Mucosa of descending colon (tissue), 3 donors: Measurements from ENCODE around the gene GPS1. TPM values are rescaled to one million over a fixed set of nuclear protein-coding genes. Genes with fewer than 3 reads are reported as not detected.

Source experiments
- ATAC-seq: fragments of 200-7000 bp; cut with Tn5 transposase; one replicate; pipeline ENCODE4 v1.9.1; 2020; ENCODE audit warnings: mild to moderate bottlenecking, moderate library complexity
- DNase-seq, 3 donors: peaks; one replicate each; pipeline ENCODE4 v3.0.0-alpha.2; 2020
- H3K36me3 ChIP-seq: fragments of 200-600 bp; one replicate; pipeline ENCODE4 v1.8.0; 2021; ENCODE audit warnings: low read depth, mild to moderate bottlenecking
- H3K4me1 ChIP-seq: fragments of 200-600 bp; one replicate; pipeline ENCODE4 v1.8.0; 2021; ENCODE audit warnings: low read depth, mild to moderate bottlenecking
- H3K4me3 ChIP-seq: fragments of 200-600 bp; one replicate; pipeline ENCODE4 v1.8.0; 2021; ENCODE audit warnings: mild to moderate bottlenecking
- H3K9me3 ChIP-seq: fragments of 200-600 bp; one replicate; pipeline ENCODE4 v1.8.0; 2021; ENCODE audit warnings: mild to moderate bottlenecking
- CTCF ChIP-seq: fragments of 200-600 bp; IDR thresholded peaks from one replicate; pipeline ENCODE4 v1.8.0; 2022; ENCODE audit warnings: antibody characterized with exemption, mild to moderate bottlenecking
- intact Hi-C, 2 donors: fragments of 100-400 bp; cut with DNase I in 1 of 2; cut with micrococcal nuclease in 1 of 2; formaldehyde crosslinking; loops; one replicate each; pipeline versions ENCODE4 v1.11.0 to v1.11.1; 2022; cut with DNase I, micrococcal nuclease
- total RNA-seq, 3 donors: library from RNA; stranded (reverse); fragmentation: NEBNext Ultra II Directional in 2 of 3; extraction: Animal tissue kit (Norgen Biotek cat#: 25700) in 2 of 3; gene quantifications; one replicate each; pipeline versions ENCODE4 v1.2.1 to v1.2.4, GENCODE V29; 2021 to 2023
- donor health status: DM: no; HTN: no; CAD: no; lungs with moderate emphysema.
- donor health status: DM: no; HTN: no; CAD: no.
- donor health status: DM: no; HTN: yes; CAD: no.

GPS1 gene
- total RNA-seq, 3 donors from 2014 or later, result 73.6 to 81.6 (median 80.4) TPM

DNA sequence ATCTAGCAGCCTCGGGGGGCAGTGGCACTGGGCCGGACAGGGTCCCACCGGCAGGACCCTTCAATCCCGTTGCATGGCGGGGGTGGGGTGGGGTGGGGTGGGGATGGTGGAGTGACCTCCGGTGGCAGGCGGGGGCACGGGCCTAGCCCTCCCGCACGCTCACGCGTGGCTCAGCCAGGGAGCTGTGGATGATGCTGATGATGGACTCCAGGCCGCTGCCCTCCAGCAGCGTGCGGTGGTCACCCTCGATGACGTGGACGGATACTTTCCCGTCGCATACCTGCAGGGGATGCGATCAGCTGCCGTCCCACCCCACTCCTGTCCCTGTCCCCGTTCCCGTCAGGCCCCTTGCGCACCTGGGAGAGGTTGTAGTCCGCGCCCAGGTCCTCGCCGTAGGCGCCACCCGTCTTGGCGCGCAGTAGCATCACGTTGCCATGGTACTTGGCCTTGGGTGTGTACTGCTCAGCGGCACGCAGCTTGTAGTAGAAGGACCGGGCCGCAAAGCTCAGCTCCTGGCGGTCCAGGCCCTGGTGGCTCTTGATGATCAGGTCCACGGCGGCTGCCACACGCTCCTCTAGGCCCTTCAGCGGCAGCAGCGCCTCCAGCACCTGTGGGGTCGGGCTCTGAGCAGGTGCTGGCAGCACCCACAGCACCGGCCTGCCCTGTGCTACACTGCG lies 27.4 kb downstream of the GPS1 start:
- ATAC-seq, result no peak
- peaks cover 15% of the 10 kb centered on the region for H3K36me3 ChIP-seq
- intact Hi-C loops, result no loop called here
- TF ChIP-seq CTCF, result no peak
- no peaks in the 10 kb centered on the region for H3K4me1 ChIP-seq
- H3K4me3 ChIP-seq, result no peak overlapping the region
- no peak for DNase-seq
- H3K9me3 ChIP-seq, result no peaks in the 10 kb centered on the region

DNA sequence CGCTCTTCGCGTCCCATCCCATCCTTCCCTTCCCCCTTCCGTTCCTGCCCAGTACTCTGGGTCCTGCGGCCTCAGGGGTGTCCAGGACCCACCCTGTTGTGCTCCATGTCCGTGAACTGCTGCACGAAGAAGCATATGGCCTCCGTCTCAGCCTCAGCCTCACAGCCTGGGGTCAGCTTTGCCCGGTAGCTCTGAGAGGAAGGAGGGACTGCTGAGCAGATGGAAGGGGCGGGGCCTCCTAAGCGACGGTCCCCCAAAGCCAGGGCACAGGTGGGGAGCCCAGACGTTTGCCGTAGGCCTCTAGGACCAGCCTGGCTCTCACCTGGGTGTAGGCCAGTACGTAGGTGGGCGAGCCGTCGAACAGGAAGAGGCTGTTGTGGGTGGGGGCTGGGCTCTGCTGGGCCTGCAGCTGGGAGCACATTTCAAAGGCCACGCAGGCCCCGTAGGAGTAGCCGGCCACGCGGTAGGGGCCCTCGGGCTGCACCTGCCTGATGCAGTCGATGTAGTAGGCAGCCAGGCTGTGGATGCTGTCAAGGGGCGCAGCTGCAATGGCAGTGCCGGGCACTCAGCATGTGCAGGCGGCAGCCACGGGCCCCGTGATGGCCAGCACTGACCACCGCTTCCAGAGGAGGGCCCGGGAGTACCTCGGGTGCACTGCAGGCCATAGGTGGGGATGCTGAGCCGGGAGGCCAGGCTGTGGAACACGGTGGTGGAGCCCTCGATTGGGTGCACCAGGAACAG lies 28.5 kb downstream of the GPS1 start:
- no peak for ATAC-seq
- no peaks in the 10 kb centered on the region for H3K9me3 ChIP-seq
- H3K36me3 ChIP-seq, result peaks cover 15% of the 10 kb centered on the region

GRCh38 chr17:82080789-82081464 lies 29.2 kb downstream of the GPS1 start:
- H3K4me1 ChIP-seq, result no peaks in the 10 kb centered on the region
- ATAC-seq (no peak), DNase-seq (no peak)
- TF ChIP-seq CTCF, result no peak
- no peaks in the 10 kb centered on the region for H3K9me3 ChIP-seq
- no peak overlapping the region for H3K4me3 ChIP-seq
- H3K36me3 ChIP-seq, result peaks cover 17% of the 10 kb centered on the region
- intact Hi-C loops, result no loop called here

More for the DNA sequence above, 28.5 kb downstream of the GPS1 start:
- DNase-seq, result no peak
- no peaks in the 10 kb centered on the region for H3K4me1 ChIP-seq
- intact Hi-C loops, result no loop called here
- H3K4me3 ChIP-seq, result no peak overlapping the region
- no peak for TF ChIP-seq CTCF

GRCh38 chr17:82081546-82081945 lies 29.8 kb downstream of the GPS1 start:
- intact Hi-C loops, result no loop called here

DNA sequence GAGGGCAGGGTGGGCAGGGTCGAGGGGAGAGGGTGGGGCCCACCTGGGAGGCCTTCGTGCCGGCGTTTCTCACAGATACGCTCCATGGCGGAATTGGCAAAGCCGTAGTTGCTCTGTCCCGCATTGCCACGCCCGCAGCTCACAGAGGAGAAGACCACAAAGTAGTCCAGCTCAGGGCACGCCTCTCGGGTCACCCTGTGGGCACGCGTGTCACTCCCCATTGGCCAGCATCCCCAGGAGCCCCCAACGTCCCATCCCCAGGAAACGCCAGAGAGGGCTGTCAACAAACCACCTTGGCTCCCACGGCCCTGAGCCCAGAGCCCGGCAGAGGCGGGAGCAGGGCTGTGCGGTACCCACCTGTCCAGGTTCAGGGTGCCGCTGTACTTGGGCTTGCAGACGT lies 30.3 kb downstream of the GPS1 start:
- no peak for TF ChIP-seq CTCF
- intact Hi-C loops, result no loop called here
- Histone ChIP-seq H3K36me3 (peaks cover 20% of the 10 kb centered on the region), H3K9me3 (no peaks in the 10 kb centered on the region), H3K4me1 (no peaks in the 10 kb centered on the region), H3K4me3 (no peak overlapping the region)
- no peak for ATAC-seq
- no peak for DNase-seq

More at GRCh38 chr17:82081546-82081945, 29.8 kb downstream of the GPS1 start:
- no peaks in the 10 kb centered on the region for H3K4me1 ChIP-seq
- no peak for DNase-seq
- H3K9me3 ChIP-seq, result no peaks in the 10 kb centered on the region
- TF ChIP-seq CTCF, result no peak
- no peak for ATAC-seq
- H3K4me3 ChIP-seq, result no peak overlapping the region
- H3K36me3 ChIP-seq, result peaks cover 20% of the 10 kb centered on the region
